Loucy (cell line): ENCODE measurements around the gene RPS6KA2.

Source experiments
- H2AFZ ChIP-seq: fragments of 200-600 bp; sonication (generic); 2 replicates; pipeline ENCODE4 v1.6.0; 2016; ENCODE audit warnings: antibody characterized with exemption, mild to moderate bottlenecking, low read length, moderate library complexity
- H3F3A ChIP-seq: fragments of 200-600 bp; 2 replicates; pipeline ENCODE4 v1.6.0; 2016; ENCODE audit warnings: antibody characterized with exemption, low read depth, mild to moderate bottlenecking
- H3K27me3 ChIP-seq: fragments of 200-600 bp; sonication (generic); 2 replicates; pipeline ENCODE4 v1.6.1; 2014; ENCODE audit warnings: low read length, mild to moderate bottlenecking; ENCODE audit not compliant: insufficient read depth, poor library complexity, severe bottlenecking
- H3K36me3 ChIP-seq: fragments of 200-600 bp; sonication (generic); 2 replicates; pipeline ENCODE4 v1.6.1; 2016; ENCODE audit warnings: low read length; ENCODE audit not compliant: insufficient read depth
- H3K4me1 ChIP-seq: fragments of 200-600 bp; sonication (generic); 2 replicates; pipeline ENCODE4 v1.5.1; 2014; ENCODE audit warnings: low read length, mild to moderate bottlenecking; ENCODE audit not compliant: insufficient read depth, poor library complexity, severe bottlenecking
- H3K4me2 ChIP-seq: fragments of 200-600 bp; sonication (generic); 2 replicates; pipeline ENCODE4 v1.6.0; 2014; ENCODE audit warnings: antibody characterized with exemption, low read length, low read depth, mild to moderate bottlenecking; ENCODE audit not compliant: poor library complexity, severe bottlenecking
- H3K4me3 ChIP-seq: fragments of 200-600 bp; sonication (generic); 2 replicates; pipeline ENCODE4 v1.5.1; 2014; ENCODE audit warnings: low read length, mild to moderate bottlenecking, mixed read lengths; ENCODE audit not compliant: poor library complexity, severe bottlenecking
- H3K79me2 ChIP-seq: fragments of 200-600 bp; sonication (generic); 2 replicates; pipeline ENCODE4 v1.6.1; 2014; ENCODE audit warnings: low read length; ENCODE audit not compliant: insufficient read depth
- H3K9ac ChIP-seq: fragments of 200-600 bp; sonication (generic); 2 replicates; pipeline ENCODE4 v1.6.0; 2014; ENCODE audit warnings: mild to moderate bottlenecking, low read depth, low read length, moderate library complexity; ENCODE audit not compliant: poor library complexity, severe bottlenecking
- H3K9me2 ChIP-seq: fragments of 200-600 bp; sonication (generic); replicated peaks from 2 replicates; pipeline ENCODE4 v1.6.1; 2016; ENCODE audit warnings: low read depth, low read length, mixed read lengths
- H3K9me3 ChIP-seq: fragments of 200-600 bp; sonication (generic); 2 replicates; pipeline ENCODE4 v1.6.1; 2014; ENCODE audit warnings: mild to moderate bottlenecking, antibody characterized with exemption, low read length, low read depth; ENCODE audit not compliant: insufficient read depth
- H4K20me1 ChIP-seq: fragments of 200-600 bp; sonication (generic); 2 replicates; pipeline ENCODE4 v1.6.0; 2014; ENCODE audit warnings: antibody characterized with exemption, low read length, mild to moderate bottlenecking; ENCODE audit not compliant: insufficient read depth, poor library complexity, severe bottlenecking
- EZH2phosphoT487 ChIP-seq: fragments of 200-600 bp; IDR thresholded peaks from 2 replicates; pipeline ENCODE4 v1.6.1; 2018; ENCODE audit warnings: antibody characterized with exemption, mild to moderate bottlenecking, moderate library complexity, borderline replicate concordance
- TF ChIP-seq, protein P1 (sequence below): fragments of 200-600 bp; sonication (generic); conservative IDR thresholded peaks from 2 replicates; pipeline ENCODE4 v1.5.1; 2014; ENCODE audit warnings: mild to moderate bottlenecking, antibody characterized with exemption, low read length

RPS6KA2 gene

DNA sequence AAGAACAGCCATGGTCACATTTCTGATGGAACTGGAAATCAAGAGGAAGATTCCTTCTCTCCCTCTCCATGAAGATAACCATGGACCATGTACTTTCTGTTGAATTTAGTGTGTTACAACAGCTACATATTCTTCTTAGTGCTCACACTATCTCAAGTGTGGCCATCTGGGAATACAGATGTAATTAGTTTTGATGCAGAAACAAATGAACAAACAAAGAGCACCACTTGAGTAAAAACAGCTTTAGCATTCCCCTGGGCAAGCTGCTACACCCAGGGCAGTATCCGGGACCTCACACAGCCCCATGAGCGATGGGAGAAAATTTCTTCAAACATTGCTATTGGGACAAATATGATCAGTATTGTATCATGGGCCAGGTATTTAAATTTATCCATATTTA lies 115.7 kb downstream of the RPS6KA2 start:
- H2AFZ ChIP-seq, result no peak overlapping the region
- no peaks in the 10 kb centered on the region for H3F3A ChIP-seq
- no peaks in the 10 kb centered on the region for H3K27me3 ChIP-seq
- H3K9me2 ChIP-seq, result no peaks in the 10 kb centered on the region
- H4K20me1 ChIP-seq, result no peaks in the 10 kb centered on the region
- H3K36me3 ChIP-seq, result no peaks in the 10 kb centered on the region
- no peaks in the 10 kb centered on the region for H3K79me2 ChIP-seq
- H3K4me2 ChIP-seq, result no peak overlapping the region
- H3K4me1 ChIP-seq, result no peaks in the 10 kb centered on the region
- H3K4me3 ChIP-seq, result no peak overlapping the region
- no peak overlapping the region for H3K9ac ChIP-seq
- H3K9me3 ChIP-seq, result no peaks in the 10 kb centered on the region
- TF ChIP-seq EZH2phosphoT487, result no peak
- TF ChIP-seq, protein P1, sequence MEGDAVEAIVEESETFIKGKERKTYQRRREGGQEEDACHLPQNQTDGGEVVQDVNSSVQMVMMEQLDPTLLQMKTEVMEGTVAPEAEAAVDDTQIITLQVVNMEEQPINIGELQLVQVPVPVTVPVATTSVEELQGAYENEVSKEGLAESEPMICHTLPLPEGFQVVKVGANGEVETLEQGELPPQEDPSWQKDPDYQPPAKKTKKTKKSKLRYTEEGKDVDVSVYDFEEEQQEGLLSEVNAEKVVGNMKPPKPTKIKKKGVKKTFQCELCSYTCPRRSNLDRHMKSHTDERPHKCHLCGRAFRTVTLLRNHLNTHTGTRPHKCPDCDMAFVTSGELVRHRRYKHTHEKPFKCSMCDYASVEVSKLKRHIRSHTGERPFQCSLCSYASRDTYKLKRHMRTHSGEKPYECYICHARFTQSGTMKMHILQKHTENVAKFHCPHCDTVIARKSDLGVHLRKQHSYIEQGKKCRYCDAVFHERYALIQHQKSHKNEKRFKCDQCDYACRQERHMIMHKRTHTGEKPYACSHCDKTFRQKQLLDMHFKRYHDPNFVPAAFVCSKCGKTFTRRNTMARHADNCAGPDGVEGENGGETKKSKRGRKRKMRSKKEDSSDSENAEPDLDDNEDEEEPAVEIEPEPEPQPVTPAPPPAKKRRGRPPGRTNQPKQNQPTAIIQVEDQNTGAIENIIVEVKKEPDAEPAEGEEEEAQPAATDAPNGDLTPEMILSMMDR, result no peak

DNA sequence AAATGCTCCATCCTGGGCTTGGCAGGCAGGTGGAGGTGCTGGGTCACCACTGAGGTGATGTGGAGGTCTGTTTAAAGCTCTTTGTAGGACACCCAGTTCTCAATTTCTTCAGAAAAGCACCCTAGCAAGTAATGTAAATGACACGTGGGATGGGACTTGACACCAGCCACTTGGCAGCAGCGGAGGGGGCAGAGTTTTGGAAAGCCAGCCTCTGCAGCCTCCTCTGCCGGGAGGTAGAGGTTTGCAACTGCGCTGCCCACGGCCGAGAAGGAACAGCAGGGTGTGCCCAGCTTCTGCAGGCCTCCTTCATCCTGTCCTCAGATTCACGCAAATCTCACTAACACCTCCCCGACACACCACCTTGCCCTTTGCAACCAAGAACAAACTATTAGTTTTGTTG lies 117.9 kb downstream of the RPS6KA2 start:
- Histone ChIP-seq H3F3A (no peaks in the 10 kb centered on the region), H3K4me1 (no peaks in the 10 kb centered on the region), H2AFZ (no peak overlapping the region), H3K79me2 (no peaks in the 10 kb centered on the region), H3K9me3 (no peaks in the 10 kb centered on the region), H3K4me2 (no peak overlapping the region), H3K9me2 (no peaks in the 10 kb centered on the region), H3K27me3 (no peaks in the 10 kb centered on the region), H4K20me1 (no peaks in the 10 kb centered on the region), H3K36me3 (no peaks in the 10 kb centered on the region), H3K9ac (no peak overlapping the region), H3K4me3 (no peak overlapping the region)
- TF ChIP-seq EZH2phosphoT487, result no peak
- TF ChIP-seq, protein P1, result no peak

DNA sequence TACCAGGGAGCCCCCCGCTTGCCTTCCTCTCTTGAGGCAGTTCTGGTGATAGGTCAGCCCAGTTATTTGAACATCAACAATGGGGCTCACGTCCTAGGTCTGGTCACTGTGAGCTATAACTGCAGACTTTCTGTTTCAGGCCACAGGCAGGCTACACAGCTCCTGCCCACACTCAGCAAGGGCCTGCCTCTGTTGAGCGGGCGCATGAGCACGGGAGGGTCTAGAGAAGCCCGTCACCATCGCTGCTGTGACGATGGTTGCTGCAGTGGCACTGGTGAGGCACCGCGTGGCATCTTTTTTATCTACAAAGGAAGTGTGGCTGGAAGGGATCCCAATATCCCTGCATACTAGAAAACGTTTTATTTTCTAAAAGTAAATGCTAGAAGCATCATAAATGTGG lies 118.3 kb downstream of the RPS6KA2 start:
- H3K9me2 ChIP-seq, result no peaks in the 10 kb centered on the region
- no peaks in the 10 kb centered on the region for H3K4me1 ChIP-seq
- no peak overlapping the region for H2AFZ ChIP-seq

More for the DNA sequence above, 118.3 kb downstream of the RPS6KA2 start:
- H3K79me2 ChIP-seq, result no peaks in the 10 kb centered on the region
- H3K4me3 ChIP-seq, result no peak overlapping the region
- no peak overlapping the region for H3K9ac ChIP-seq
- H3K9me3 ChIP-seq, result no peaks in the 10 kb centered on the region
- H3K36me3 ChIP-seq, result no peaks in the 10 kb centered on the region
- TF ChIP-seq, protein P1, result no peak
- TF ChIP-seq EZH2phosphoT487, result no peak
- no peaks in the 10 kb centered on the region for H3K27me3 ChIP-seq
- no peaks in the 10 kb centered on the region for H3F3A ChIP-seq
- no peaks in the 10 kb centered on the region for H4K20me1 ChIP-seq
- no peak overlapping the region for H3K4me2 ChIP-seq
